HepG2 (cell line): ENCODE results near the gene INPP1. TPM values are rescaled to one million over a fixed set of nuclear protein-coding genes. Genes with fewer than 3 reads are reported as not detected.

Source experiments
- CHD4 ChIP-seq: fragments of 200-600 bp; sonication (generic); IDR thresholded peaks from 2 replicates; pipeline ENCODE4 v1.7.0; 2017; ENCODE audit warnings: mild to moderate bottlenecking, low read length, borderline replicate concordance
- ELF1 ChIP-seq: sonication (generic); formaldehyde crosslinking; IDR thresholded peaks from 2 replicates; pipeline ENCODE4 v1.4.0; 2020; ENCODE audit warnings: missing genetic modification reagents
- GATAD1 ChIP-seq: IDR thresholded peaks from 2 replicates; pipeline ENCODE4 v1.6.1; 2016; ENCODE audit warnings: missing genetic modification reagents, missing compliant biosample characterization
- KDM2A ChIP-seq: sonication (generic); formaldehyde crosslinking; IDR thresholded peaks from 2 replicates; pipeline ENCODE4 v1.4.0; 2020; ENCODE audit warnings: low read depth, missing genetic modification reagents, borderline replicate concordance
- KDM3A ChIP-seq: IDR thresholded peaks from 2 replicates; pipeline ENCODE4 v1.6.1; 2018; ENCODE audit warnings: low read depth, missing compliant biosample characterization
- KDM6A ChIP-seq: IDR thresholded peaks from 2 replicates; pipeline ENCODE4 v1.6.1; 2016; ENCODE audit warnings: low read depth
- KLF9 ChIP-seq: IDR thresholded peaks from 2 replicates; pipeline ENCODE4 v1.6.1; 2016; ENCODE audit warnings: low read depth
- MYC ChIP-seq: sonication (generic); formaldehyde crosslinking; IDR thresholded peaks from 2 replicates; pipeline ENCODE4 v1.9.0; 2021; ENCODE audit warnings: missing genetic modification reagents, borderline replicate concordance
- NFYC ChIP-seq: IDR thresholded peaks from 2 replicates; pipeline ENCODE4 v1.6.1; 2016; ENCODE audit warnings: missing genetic modification reagents, missing compliant biosample characterization
- REXO4 ChIP-seq: sonication (generic); formaldehyde crosslinking; IDR thresholded peaks from 2 replicates; pipeline ENCODE4 v1.8.0; 2022; ENCODE audit warnings: missing genetic modification reagents, mild to moderate bottlenecking, borderline replicate concordance
- SMYD3 ChIP-seq: sonication (generic); formaldehyde crosslinking; IDR thresholded peaks from 2 replicates; pipeline ENCODE4 v1.8.1; 2023; ENCODE audit warnings: mild to moderate bottlenecking, missing genetic modification reagents
- SOX13 ChIP-seq, 3 experiments: fragments of 450-650 bp in 1 of 3; sonication (generic) in 1 of 3; formaldehyde crosslinking in 1 of 3; IDR thresholded peaks in 2 of 3; conservative IDR thresholded peaks in 1 of 3; 2 replicates each; pipeline versions ENCODE4 v1.5.0 to v1.6.1; 2016 to 2020; ENCODE audit warnings: antibody characterized with exemption in 1 of 3, mild to moderate bottlenecking in 1 of 3, missing compliant biosample characterization in 1 of 3, missing genetic modification reagents in 1 of 3, moderate library complexity in 1 of 3
- STAG1 ChIP-seq: sonication (generic); formaldehyde crosslinking; IDR thresholded peaks from 2 replicates; pipeline ENCODE4 v1.4.0; 2020; ENCODE audit warnings: missing genetic modification reagents
- TAF1 ChIP-seq: sonication (generic); formaldehyde crosslinking; IDR thresholded peaks from 2 replicates; pipeline ENCODE4 v1.4.0; 2020; ENCODE audit warnings: missing genetic modification reagents
- TBP ChIP-seq: sonication (generic); formaldehyde crosslinking; IDR thresholded peaks from 2 replicates; pipeline ENCODE4 v1.5.0; 2020; ENCODE audit warnings: missing genetic modification reagents
- TCF7L2 ChIP-seq: IDR thresholded peaks from 2 replicates; pipeline ENCODE4 v1.6.1; 2011; ENCODE audit warnings: mild to moderate bottlenecking, low read depth, low read length, moderate library complexity
- ZBTB21 ChIP-seq: sonication (generic); formaldehyde crosslinking; IDR thresholded peaks from 2 replicates; pipeline ENCODE4 v1.4.0; 2020; ENCODE audit warnings: missing genetic modification reagents
- ZBTB3 ChIP-seq: sonication (generic); formaldehyde crosslinking; IDR thresholded peaks from 2 replicates; pipeline ENCODE4 v1.4.0; 2020; ENCODE audit warnings: low read depth, mild to moderate bottlenecking, moderate library complexity, missing genetic modification reagents, borderline replicate concordance
- ZC3H13 ChIP-seq: sonication (generic); formaldehyde crosslinking; IDR thresholded peaks from 2 replicates; pipeline ENCODE4 v1.8.1; 2023; ENCODE audit warnings: mild to moderate bottlenecking, missing genetic modification reagents, moderate library complexity
- ZFYVE20 ChIP-seq: sonication (generic); formaldehyde crosslinking; IDR thresholded peaks from 2 replicates; pipeline ENCODE4 v1.8.0; 2023; ENCODE audit warnings: low read depth, mild to moderate bottlenecking, moderate library complexity, missing genetic modification reagents, borderline replicate concordance
- ZMYM2 ChIP-seq: sonication (generic); formaldehyde crosslinking; IDR thresholded peaks from 2 replicates; pipeline ENCODE4 v1.8.0; 2022; ENCODE audit warnings: mild to moderate bottlenecking, missing genetic modification reagents
- ZNF138 ChIP-seq: sonication (generic); formaldehyde crosslinking; IDR thresholded peaks from 2 replicates; pipeline ENCODE4 v1.5.0; 2020; ENCODE audit warnings: mild to moderate bottlenecking, low read depth, missing genetic modification reagents
- ZNF17 ChIP-seq: sonication (generic); formaldehyde crosslinking; IDR thresholded peaks from 2 replicates; pipeline ENCODE4 v1.5.0; 2020; ENCODE audit warnings: mild to moderate bottlenecking, missing genetic modification reagents
- ZNF225 ChIP-seq: sonication (generic); formaldehyde crosslinking; IDR thresholded peaks from 2 replicates; pipeline ENCODE4 v1.4.0; 2020; ENCODE audit warnings: mild to moderate bottlenecking, missing genetic modification reagents
- ZNF792 ChIP-seq: IDR thresholded peaks from 2 replicates; pipeline ENCODE4 v1.6.1; 2016
- ZNF816 ChIP-seq: sonication (generic); formaldehyde crosslinking; IDR thresholded peaks from 2 replicates; pipeline ENCODE4 v1.8.0; 2022; ENCODE audit warnings: missing genetic modification reagents, mild to moderate bottlenecking, borderline replicate concordance
- ZNF879 ChIP-seq: sonication (generic); formaldehyde crosslinking; IDR thresholded peaks from 2 replicates; pipeline ENCODE4 v1.8.1; 2023; ENCODE audit warnings: missing genetic modification reagents
- polyA plus RNA-seq, 8 experiments: library from polyadenylated mRNA; depleted of rRNA in 3 of 8; stranded (reverse) in 7 of 8; unstranded in 1 of 8; fragments of >200 nt; fragmentation: Illumina TruSeq in 4 of 8; extraction: Trizol in 4 of 8; gene quantifications; 2 replicates each; pipeline versions ENCODE4 v1.2.1 to v1.2.3, GENCODE V29; 2011 to 2016; ENCODE audit warnings: low read depth in 4 of 8, missing spikeins in 1 of 8, mixed read lengths in 1 of 8; ENCODE audit not compliant: insufficient read depth in 1 of 8
- total RNA-seq, 5 experiments: library from RNA; depleted of rRNA; stranded (reverse); fragments of >200 nt; fragmentation: Illumina TruSeq; extraction: Trizol; gene quantifications; 2 replicates each; pipeline ENCODE4 v1.2.3, GENCODE V29; 2016; ENCODE audit warnings: low read depth in 1 of 5
- TF ChIP-seq, protein P1 (sequence below): sonication (generic); formaldehyde crosslinking; IDR thresholded peaks from 2 replicates; pipeline ENCODE4 v1.9.0; 2021; ENCODE audit warnings: missing genetic modification reagents, mild to moderate bottlenecking, borderline replicate concordance
- TF ChIP-seq, protein P2 (sequence below): sonication (generic); formaldehyde crosslinking; IDR thresholded peaks from 2 replicates; pipeline ENCODE4 v1.8.0; 2022; ENCODE audit warnings: missing genetic modification reagents, mild to moderate bottlenecking, inconsistent platforms, borderline replicate concordance

Gene INPP1
- total and polyA plus RNA-seq, 2 of the 13 experiments (the other 11 are each of a cell fraction or from before 2014, with no cell fraction given), result 10.0 to 13.3 TPM

DNA sequence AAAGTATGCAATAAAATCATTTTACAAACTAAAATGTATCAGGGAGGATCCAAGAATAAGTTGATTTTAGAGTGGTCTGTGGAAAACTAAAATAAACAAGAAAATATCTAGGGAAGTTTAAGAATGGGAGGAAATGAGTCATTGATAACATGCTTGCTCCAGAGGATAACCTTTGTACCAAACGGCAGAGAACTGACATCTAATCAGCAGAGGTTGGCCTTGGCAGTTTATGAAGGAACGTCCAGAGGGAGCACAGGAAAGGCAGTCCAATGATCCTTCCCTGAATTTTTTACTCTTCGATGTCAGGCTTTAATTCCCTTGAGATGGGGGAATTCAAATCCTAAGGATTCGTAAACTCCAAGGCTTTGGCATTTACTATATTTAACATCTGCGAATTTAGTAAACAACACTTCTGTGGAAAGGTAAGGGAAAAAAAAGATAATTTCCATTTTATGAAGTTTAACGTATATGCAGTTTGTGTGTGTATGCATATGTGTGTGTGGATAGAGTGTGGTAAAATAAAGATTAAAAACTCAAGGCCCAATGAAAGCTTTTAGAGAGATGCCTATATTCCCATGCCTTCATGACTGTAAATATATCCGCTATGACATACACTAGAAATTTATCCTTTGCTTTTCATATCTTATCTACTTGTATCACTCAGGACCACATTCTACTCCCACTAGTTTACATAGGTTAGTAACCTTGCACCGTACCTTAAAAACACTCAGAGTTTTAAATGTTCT lies 8.7 kb upstream of the INPP1 start (continued):
- TF ChIP-seq TCF7L2 (0 out of 2 replicates have a peak, but pooled peaks have one; percentile 36), ZBTB3 (no peak), TAF1 (CRISPR knock-in tag) (peak; percentile 67; the same call in 1 of the 2 replicates), KDM2A (CRISPR knock-in tag) (no peak), ELF1 (CRISPR knock-in tag) (no peak), ZMYM2 (CRISPR knock-in tag) (0 out of 2 replicates have a peak, but pooled peaks have one; percentile 63), MYC (CRISPR knock-in tag) (no peak), SMYD3 (CRISPR knock-in tag) (no peak), GATAD1 (CRISPR knock-in tag) (peak; percentile 71), KDM6A (peak; percentile 94), REXO4 (CRISPR knock-in tag) (no peak), ZNF17 (CRISPR knock-in tag) (no peak), STAG1 (CRISPR knock-in tag) (peak; percentile 21; the same call in 1 of the 2 replicates), ZNF225 (CRISPR knock-in tag) (no peak), NFYC (CRISPR knock-in tag) (peak; percentile 45; the same call in 1 of the 2 replicates), ZNF816 (no peak), ZBTB21 (CRISPR knock-in tag) (no peak), ZNF138 (no peak), SOX13 (IDR thresholded peaks at IDR 0.05) (peak; percentile 34; the same call in 1 of the 2 replicates), SOX13 (CRISPR knock-in tag; conservative IDR thresholded peaks at IDR 0.05 in 1 of 2, IDR thresholded peaks at IDR 0.05 in 1 of 2) (peak in 1 of 2 experiments; percentile 91; a peak in 2 of 4 replicates), ZNF792 (CRISPR knock-in tag) (peak; percentile 83; the same call in 1 of the 2 replicates), KLF9 (no peak), TBP (CRISPR knock-in tag) (no peak), ZNF879 (CRISPR knock-in tag) (no peak), ZFYVE20 (no peak), KDM3A (CRISPR knock-in tag) (peak; percentile 74; the same call in 1 of the 2 replicates), CHD4 (peak; percentile 79; the same call in 1 of the 2 replicates), ZC3H13 (CRISPR knock-in tag) (no peak)
- TF ChIP-seq, protein P1, sequence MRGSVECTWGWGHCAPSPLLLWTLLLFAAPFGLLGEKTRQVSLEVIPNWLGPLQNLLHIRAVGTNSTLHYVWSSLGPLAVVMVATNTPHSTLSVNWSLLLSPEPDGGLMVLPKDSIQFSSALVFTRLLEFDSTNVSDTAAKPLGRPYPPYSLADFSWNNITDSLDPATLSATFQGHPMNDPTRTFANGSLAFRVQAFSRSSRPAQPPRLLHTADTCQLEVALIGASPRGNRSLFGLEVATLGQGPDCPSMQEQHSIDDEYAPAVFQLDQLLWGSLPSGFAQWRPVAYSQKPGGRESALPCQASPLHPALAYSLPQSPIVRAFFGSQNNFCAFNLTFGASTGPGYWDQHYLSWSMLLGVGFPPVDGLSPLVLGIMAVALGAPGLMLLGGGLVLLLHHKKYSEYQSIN, result no peak
- TF ChIP-seq, protein P2, sequence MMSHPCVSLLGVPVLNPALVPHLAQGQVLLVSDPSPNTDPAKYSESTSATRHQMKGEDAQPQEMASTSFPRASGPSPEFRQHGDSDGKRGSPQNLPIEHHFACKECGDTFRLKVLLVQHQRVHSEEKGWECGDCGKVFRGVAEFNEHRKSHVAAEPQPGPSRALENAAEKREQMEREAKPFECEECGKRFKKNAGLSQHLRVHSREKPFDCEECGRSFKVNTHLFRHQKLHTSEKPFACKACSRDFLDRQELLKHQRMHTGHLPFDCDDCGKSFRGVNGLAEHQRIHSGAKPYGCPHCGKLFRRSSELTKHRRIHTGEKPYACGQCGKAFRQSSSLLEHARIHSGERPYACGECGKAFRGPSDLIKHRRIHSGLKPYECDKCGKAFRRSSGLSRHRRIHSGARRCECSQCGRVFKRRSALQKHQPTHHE, result no peak; the same call in 1 of the 2 replicates
